ENCODE results near the gene PRKN.

Gene PRKN

DNA sequence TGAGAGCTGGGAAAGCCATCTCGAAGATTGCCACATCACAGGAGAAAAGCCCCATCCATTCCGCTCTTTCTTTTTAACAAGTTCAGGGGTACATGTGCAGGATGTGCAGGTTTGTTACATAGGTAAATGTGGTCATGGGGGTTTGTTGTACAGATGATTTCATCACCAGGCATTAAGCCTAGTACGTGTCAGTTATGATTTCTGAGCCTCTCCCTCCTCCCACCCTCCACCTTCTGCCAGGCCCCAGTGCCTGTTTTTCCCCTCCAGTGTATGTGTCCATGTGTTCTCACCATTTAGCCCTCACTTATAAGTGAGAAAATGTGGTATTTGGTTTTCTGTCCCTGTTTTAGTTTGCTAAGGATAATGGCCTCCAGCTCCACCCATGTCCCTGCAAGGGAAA is 887.2 kb downstream of the PRKN start:
- H3K27me3 ChIP-seq (ENCODE audit: control insufficient read depth, insufficient read depth, low read length): no peaks in the 10 kb centered on the region
- no peaks in the 10 kb centered on the region for H3K4me1 ChIP-seq (ENCODE audit: control insufficient read depth, insufficient read depth, low read length)
- H3K4me3 ChIP-seq (ENCODE audit: low read length): no peak overlapping the region
- H3K27ac ChIP-seq (ENCODE audit: low read depth, low read length): no peak overlapping the region
- H3K36me3 ChIP-seq (ENCODE audit: control insufficient read depth, insufficient read depth, low read length): no peaks in the 10 kb centered on the region
- H3K9ac ChIP-seq (ENCODE audit: low read length): no peak overlapping the region

- no peak overlapping the region for H3K27ac ChIP-seq (ENCODE audit: low read depth, low read length)
- no peaks in the 10 kb centered on the region for H3K4me1 ChIP-seq (ENCODE audit: control insufficient read depth, insufficient read depth, low read length)
- no peaks in the 10 kb centered on the region for H3K27me3 ChIP-seq (ENCODE audit: control insufficient read depth, insufficient read depth, low read length)
- H3K4me3 ChIP-seq (ENCODE audit: low read length): no peak overlapping the region
- no peaks in the 10 kb centered on the region for H3K36me3 ChIP-seq (ENCODE audit: control insufficient read depth, insufficient read depth, low read length)
- no peak overlapping the region for H3K9ac ChIP-seq (ENCODE audit: low read length)
Observed at GRCh38 chr6:161838306-161839035, 889.1 kb downstream of the PRKN start.

GRCh38 chr6:161837854-161838253 is 889.7 kb downstream of the PRKN start:
- Histone ChIP-seq H3K27me3 (ENCODE audit: control insufficient read depth, insufficient read depth, low read length) (no peaks in the 10 kb centered on the region), H3K4me3 (ENCODE audit: low read length) (no peak overlapping the region), H3K9ac (ENCODE audit: low read length) (no peak overlapping the region), H3K27ac (ENCODE audit: low read depth, low read length) (no peak overlapping the region), H3K36me3 (ENCODE audit: control insufficient read depth, insufficient read depth, low read length) (no peaks in the 10 kb centered on the region), H3K4me1 (ENCODE audit: control insufficient read depth, insufficient read depth, low read length) (no peaks in the 10 kb centered on the region)

DNA sequence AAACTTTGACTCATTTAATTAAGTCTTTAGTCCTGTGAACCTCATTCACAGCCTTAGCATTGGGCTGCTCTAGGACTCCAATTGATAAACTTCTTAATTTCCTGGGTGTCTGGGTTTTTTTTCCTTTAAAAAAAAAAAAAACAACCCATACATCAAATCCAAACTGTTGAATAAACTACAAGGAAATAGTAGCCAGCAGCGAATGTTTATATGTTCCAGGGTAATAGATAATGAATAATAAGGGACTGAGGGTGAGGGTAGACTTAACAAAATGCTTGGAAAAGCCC is 890.2 kb downstream of the PRKN start:
- H3K4me1 ChIP-seq (ENCODE audit: control insufficient read depth, insufficient read depth, low read length): no peaks in the 10 kb centered on the region
- H3K36me3 ChIP-seq (ENCODE audit: control insufficient read depth, insufficient read depth, low read length): no peaks in the 10 kb centered on the region
- H3K27me3 ChIP-seq (ENCODE audit: control insufficient read depth, insufficient read depth, low read length): no peaks in the 10 kb centered on the region
- no peak overlapping the region for H3K9ac ChIP-seq (ENCODE audit: low read length)
- H3K27ac ChIP-seq (ENCODE audit: low read depth, low read length): no peak overlapping the region
- no peak overlapping the region for H3K4me3 ChIP-seq (ENCODE audit: low read length)

DNA sequence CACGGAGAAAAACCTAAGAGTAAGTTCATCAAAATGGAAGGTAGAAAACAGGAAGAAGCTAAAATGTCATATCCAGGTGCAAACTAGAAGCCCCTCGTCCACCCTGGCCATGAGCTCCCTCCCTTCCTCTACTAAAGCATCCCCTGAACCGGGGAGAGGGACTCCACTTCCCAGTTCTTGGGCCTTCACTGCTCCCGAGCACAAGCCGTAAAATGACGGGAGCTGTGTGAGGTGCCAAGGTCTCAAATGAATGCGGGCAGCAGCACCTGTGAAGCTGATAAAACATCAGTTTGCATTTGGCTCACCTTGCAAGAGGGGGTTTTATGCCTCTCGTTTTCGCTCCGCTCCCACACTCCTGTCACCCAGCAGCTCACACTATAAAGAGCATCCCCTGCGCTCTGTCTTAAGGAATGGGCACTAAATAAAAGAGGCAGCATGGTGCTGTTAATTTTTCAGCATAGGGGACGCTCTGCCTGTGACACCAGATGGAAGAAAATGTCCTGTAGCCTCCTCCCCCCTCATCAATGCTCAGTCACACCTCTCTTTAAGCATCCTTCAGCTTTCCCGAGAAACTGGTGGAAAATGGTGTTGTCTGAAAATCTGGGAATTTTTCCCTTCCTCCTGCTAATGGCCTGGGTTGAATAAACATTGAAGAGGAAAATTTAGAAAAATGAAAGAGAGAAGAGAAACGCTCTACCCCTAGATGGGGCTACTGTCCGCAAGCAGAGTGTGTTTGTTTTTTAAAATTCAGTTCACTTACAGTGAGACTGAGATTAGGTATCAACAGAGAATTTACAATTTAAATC is 890.7 kb downstream of the PRKN start:
- H3K27ac ChIP-seq (ENCODE audit: low read depth, low read length): no peak overlapping the region
- H3K36me3 ChIP-seq (ENCODE audit: control insufficient read depth, insufficient read depth, low read length): no peaks in the 10 kb centered on the region
- H3K4me3 ChIP-seq (ENCODE audit: low read length): no peak overlapping the region
- H3K4me1 ChIP-seq (ENCODE audit: control insufficient read depth, insufficient read depth, low read length): no peaks in the 10 kb centered on the region
- H3K9ac ChIP-seq (ENCODE audit: low read length): no peak overlapping the region
- H3K27me3 ChIP-seq (ENCODE audit: control insufficient read depth, insufficient read depth, low read length): no peaks in the 10 kb centered on the region

- Histone ChIP-seq H3K9ac (ENCODE audit: low read length) (no peak overlapping the region), H3K27me3 (ENCODE audit: control insufficient read depth, insufficient read depth, low read length) (no peaks in the 10 kb centered on the region), H3K4me3 (ENCODE audit: low read length) (no peak overlapping the region), H3K4me1 (ENCODE audit: control insufficient read depth, insufficient read depth, low read length) (no peaks in the 10 kb centered on the region), H3K27ac (ENCODE audit: low read depth, low read length) (no peak overlapping the region), H3K36me3 (ENCODE audit: control insufficient read depth, insufficient read depth, low read length) (no peaks in the 10 kb centered on the region)
Observed at GRCh38 chr6:161835500-161836215, 891.9 kb downstream of the PRKN start.

- Histone ChIP-seq H3K36me3 (ENCODE audit: control insufficient read depth, insufficient read depth, low read length) (no peaks in the 10 kb centered on the region), H3K4me3 (ENCODE audit: low read length) (no peak overlapping the region), H3K4me1 (ENCODE audit: control insufficient read depth, insufficient read depth, low read length) (no peaks in the 10 kb centered on the region), H3K27me3 (ENCODE audit: control insufficient read depth, insufficient read depth, low read length) (no peaks in the 10 kb centered on the region), H3K27ac (ENCODE audit: low read depth, low read length) (no peak overlapping the region), H3K9ac (ENCODE audit: low read length) (no peak overlapping the region)
Observed at GRCh38 chr6:161834426-161834825, 893.1 kb downstream of the PRKN start.

GRCh38 chr6:161833099-161833860 is 894.3 kb downstream of the PRKN start:
- Histone ChIP-seq H3K36me3 (ENCODE audit: control insufficient read depth, insufficient read depth, low read length) (no peaks in the 10 kb centered on the region), H3K27me3 (ENCODE audit: control insufficient read depth, insufficient read depth, low read length) (no peaks in the 10 kb centered on the region), H3K27ac (ENCODE audit: low read depth, low read length) (no peak overlapping the region), H3K4me1 (ENCODE audit: control insufficient read depth, insufficient read depth, low read length) (no peaks in the 10 kb centered on the region), H3K9ac (ENCODE audit: low read length) (no peak overlapping the region), H3K4me3 (ENCODE audit: low read length) (no peak overlapping the region)

GRCh38 chr6:161832622-161833021 is 894.9 kb downstream of the PRKN start:
- no peaks in the 10 kb centered on the region for H3K27me3 ChIP-seq (ENCODE audit: control insufficient read depth, insufficient read depth, low read length)

DNA sequence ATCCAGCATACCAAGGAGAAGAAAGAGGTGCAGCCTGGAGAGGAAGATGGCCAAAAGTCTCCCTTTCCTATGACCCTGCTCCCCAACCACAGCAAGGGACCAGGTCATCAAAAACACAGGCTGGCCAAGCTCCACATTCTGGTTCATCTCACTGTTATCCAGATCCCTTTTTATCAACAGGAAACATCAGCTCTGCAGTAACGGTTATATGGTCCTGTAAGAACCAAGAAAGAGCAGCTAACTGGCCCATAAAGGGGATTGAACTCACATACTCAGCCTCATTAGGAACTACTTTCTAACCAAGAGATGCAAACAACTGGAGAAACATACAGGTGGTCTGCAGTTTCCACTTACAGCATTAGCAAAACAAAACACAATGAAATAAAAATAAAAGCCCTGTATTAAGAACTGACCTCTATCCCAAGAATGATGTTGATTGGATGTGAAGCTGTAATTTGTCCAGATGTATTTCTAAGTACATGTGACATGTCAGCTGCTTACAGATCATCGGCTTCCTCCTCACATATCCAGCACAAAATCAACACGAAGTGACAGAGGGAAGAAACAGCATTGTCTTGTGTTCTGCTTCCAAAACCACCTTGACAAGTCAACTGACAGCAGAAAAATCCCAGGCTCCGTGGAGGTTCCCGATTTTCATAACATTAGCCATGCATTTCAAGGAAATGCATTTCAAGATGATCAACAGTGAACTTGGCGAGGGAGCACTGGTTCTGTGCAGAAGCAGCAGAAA is 896.5 kb downstream of the PRKN start:
- no peaks in the 10 kb centered on the region for H3K36me3 ChIP-seq (ENCODE audit: control insufficient read depth, insufficient read depth, low read length)
- no peaks in the 10 kb centered on the region for H3K27me3 ChIP-seq (ENCODE audit: control insufficient read depth, insufficient read depth, low read length)
- H3K4me3 ChIP-seq (ENCODE audit: low read length): no peak overlapping the region
- H3K9ac ChIP-seq (ENCODE audit: low read length): no peak overlapping the region
- no peak overlapping the region for H3K27ac ChIP-seq (ENCODE audit: low read depth, low read length)
- H3K4me1 ChIP-seq (ENCODE audit: control insufficient read depth, insufficient read depth, low read length): no peaks in the 10 kb centered on the region

More at GRCh38 chr6:161832622-161833021, 894.9 kb downstream of the PRKN start:
- Histone ChIP-seq H3K9ac (ENCODE audit: low read length) (no peak overlapping the region), H3K36me3 (ENCODE audit: control insufficient read depth, insufficient read depth, low read length) (no peaks in the 10 kb centered on the region), H3K27ac (ENCODE audit: low read depth, low read length) (no peak overlapping the region), H3K4me3 (ENCODE audit: low read length) (no peak overlapping the region), H3K4me1 (ENCODE audit: control insufficient read depth, insufficient read depth, low read length) (no peaks in the 10 kb centered on the region)

DNA sequence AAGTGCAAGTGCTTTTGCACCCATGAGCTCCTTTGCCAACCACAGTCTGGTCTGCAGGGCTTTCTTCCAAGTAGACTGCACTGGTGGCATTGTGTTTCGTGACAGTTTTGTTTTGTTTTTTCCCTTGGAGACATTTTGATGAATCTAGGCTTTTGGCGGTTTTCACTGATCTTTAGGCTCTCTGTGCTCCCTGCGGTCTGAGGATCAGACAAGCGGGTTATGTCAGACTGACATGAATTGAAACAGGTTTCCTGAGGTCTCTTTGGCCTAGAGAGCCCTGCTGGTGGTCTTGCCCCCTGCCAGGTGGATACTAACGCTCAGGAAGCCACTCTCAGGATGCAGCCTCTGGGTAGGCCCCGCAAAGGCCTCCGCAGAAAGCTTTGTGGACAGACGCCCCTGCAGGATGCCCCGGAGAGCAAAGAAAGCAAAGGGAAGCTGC is 898.3 kb downstream of the PRKN start:
- no peak overlapping the region for H3K9ac ChIP-seq (ENCODE audit: low read length)

More for the DNA sequence above, 898.3 kb downstream of the PRKN start:
- Histone ChIP-seq H3K4me1 (ENCODE audit: control insufficient read depth, insufficient read depth, low read length) (no peaks in the 10 kb centered on the region), H3K36me3 (ENCODE audit: control insufficient read depth, insufficient read depth, low read length) (no peaks in the 10 kb centered on the region), H3K4me3 (ENCODE audit: low read length) (no peak overlapping the region), H3K27me3 (ENCODE audit: control insufficient read depth, insufficient read depth, low read length) (no peaks in the 10 kb centered on the region), H3K27ac (ENCODE audit: low read depth, low read length) (no peak overlapping the region)
